HL-60 (cell line): ENCODE results near the gene FAU.
A peak's percentile ranks its signal among the peaks of the same experiment; 100 is the strongest.

Experiments
- DNase-seq, 2 experiments: peaks; one replicate each; pipeline ENCODE4 v3.0.0-alpha.2; 2010 to 2020; ENCODE audit warnings: low read depth in 1 of 2, low spot score in 1 of 2
- H3K27ac ChIP-seq: fragments of 250-450 bp; sonication (Bioruptor Pico); replicated peaks from 2 replicates; pipeline ENCODE4 v1.5.1; 2020; ENCODE audit warnings: mild to moderate bottlenecking, moderate library complexity
- H3K27me3 ChIP-seq: fragments of 250-450 bp; sonication (Bioruptor Pico); 2 replicates; pipeline ENCODE4 v1.5.1; 2021; ENCODE audit warnings: mild to moderate bottlenecking, moderate library complexity; ENCODE audit not compliant: insufficient read depth, poor library complexity, severe bottlenecking
- H3K4me3 ChIP-seq: replicated peaks from 2 replicates; pipeline ENCODE4 v1.5.1; 2011; ENCODE audit warnings: mild to moderate bottlenecking, control low read depth, low read length; ENCODE audit not compliant: insufficient read depth
- CTCF ChIP-seq: IDR thresholded peaks from one replicate; pipeline ENCODE4 v1.5.1; 2011; ENCODE audit warnings: low read length, control low read depth, inconsistent platforms; ENCODE audit not compliant: insufficient read depth
- GABPA ChIP-seq: IDR thresholded peaks from 2 replicates; pipeline ENCODE4 v1.6.1; 2012; ENCODE audit warnings: low read depth
- POLR2AphosphoS5 ChIP-seq: IDR thresholded peaks from 2 replicates; pipeline ENCODE4 v1.6.1; 2012; ENCODE audit warnings: low read depth
- REST ChIP-seq: IDR thresholded peaks from 2 replicates; pipeline ENCODE4 v1.6.1; 2012; ENCODE audit warnings: low read depth; ENCODE audit not compliant: insufficient replicate concordance
- SPI1 ChIP-seq: IDR thresholded peaks from 2 replicates; pipeline ENCODE4 v1.6.1; 2012; ENCODE audit warnings: low read depth, mild to moderate bottlenecking, borderline replicate concordance

FAU gene

GRCh38 chr11:65096926-65097325 is 25.0 kb downstream of the FAU start:
- Histone ChIP-seq H3K27ac (peak overlapping the region; percentile 22; the same call in 1 of the 2 replicates), H3K27me3 (no peaks in the 10 kb centered on the region), H3K4me3 (peak overlapping the region; percentile 66)

GRCh38 chr11:65095974-65096806 is 25.7 kb downstream of the FAU start, which contains the start of gene VPS51:
TSS of gene VPS51 (plus strand) at chr11:65096214. CDS start at chr11:65096251, 37 bp downstream.
- H3K27ac ChIP-seq, result peak within 1 kb of the TSS; percentile 90
- H3K4me3 ChIP-seq, result peak within 1 kb of the TSS; percentile 66
- TF ChIP-seq POLR2AphosphoS5 (peak; percentile 71), REST (no peak), SPI1 (peak; percentile 11; the same call in 1 of the 2 replicates), GABPA (peak; percentile 99), CTCF (no peak)
- DNase-seq, result peak; percentile 81 to 90
- H3K27me3 ChIP-seq, result no peaks in the 10 kb centered on the region

More at GRCh38 chr11:65096926-65097325, 25.0 kb downstream of the FAU start:
- no peak for DNase-seq
- TF ChIP-seq CTCF, result no peak
- no peak for TF ChIP-seq SPI1
- TF ChIP-seq GABPA, result no peak
- TF ChIP-seq REST, result no peak
- no peak for TF ChIP-seq POLR2AphosphoS5

GRCh38 chr11:65095427-65095826 is 26.5 kb downstream of the FAU start:
- TF ChIP-seq CTCF (no peak), GABPA (no peak), REST (no peak), POLR2AphosphoS5 (no peak), SPI1 (no peak)
- DNase-seq, result no peak
- Histone ChIP-seq H3K4me3 (no peak overlapping the region), H3K27me3 (no peaks in the 10 kb centered on the region), H3K27ac (peak overlapping the region; percentile 90)
